Medulla oblongata (tissue), 1 donor: ENCODE data around the gene HTR6.
A peak's percentile ranks its signal among the peaks of the same experiment; 100 is the strongest.
"Not testable (repeated sequence)": the region's sequence is repeated elsewhere in the genome, so short reads cannot be mapped to it uniquely, and the experiment has no call there.

ENCODE experiments used
- DNase-seq: peaks from one replicate; pipeline ENCODE4 v3.0.0-alpha.2; 2015; ENCODE audit errors: extremely low spot score

The HTR6 gene

DNA sequence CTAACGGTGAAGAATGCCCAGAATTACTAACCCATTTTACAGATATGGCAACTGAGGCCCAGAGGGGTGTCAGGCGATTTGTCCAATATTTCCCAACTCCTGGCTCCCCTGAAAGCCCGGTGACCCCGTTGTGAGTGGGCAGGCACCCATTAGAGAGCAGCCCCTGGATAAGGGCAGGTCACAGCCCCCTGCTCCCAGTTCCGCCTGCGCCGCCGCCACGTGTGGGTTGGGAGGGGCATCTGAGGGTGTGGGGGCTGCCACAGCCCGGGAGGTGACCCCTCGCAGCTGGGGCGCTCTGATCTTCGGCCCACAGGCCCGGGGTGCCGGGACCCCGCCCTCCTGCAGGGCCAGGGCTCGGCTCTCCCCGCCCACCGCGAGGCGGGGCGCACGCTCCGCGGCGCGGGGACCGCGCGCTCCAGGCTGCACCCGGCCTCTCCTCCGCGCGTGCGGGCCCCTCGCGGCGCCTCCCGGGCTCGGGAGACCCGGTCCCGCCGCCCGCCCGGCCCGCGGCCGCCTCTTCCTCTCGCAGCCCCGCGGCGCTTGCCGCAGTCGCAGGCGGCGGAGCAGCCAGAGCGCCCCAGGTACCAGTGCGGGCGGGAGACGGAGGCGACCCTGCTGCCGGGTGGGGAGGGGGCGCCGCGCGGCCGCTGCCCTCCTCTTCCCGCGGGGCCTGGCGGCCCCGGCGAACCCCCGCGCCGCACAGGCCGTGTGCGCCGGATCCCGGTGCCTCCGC is at the start of gene HTR6:
Gene HTR6, plus strand, starts transcription at position 423 of the 733 bp plus-strand sequence. CDS start 879 bp downstream, outside the sequence.
- DNase-seq: no peak

DNA sequence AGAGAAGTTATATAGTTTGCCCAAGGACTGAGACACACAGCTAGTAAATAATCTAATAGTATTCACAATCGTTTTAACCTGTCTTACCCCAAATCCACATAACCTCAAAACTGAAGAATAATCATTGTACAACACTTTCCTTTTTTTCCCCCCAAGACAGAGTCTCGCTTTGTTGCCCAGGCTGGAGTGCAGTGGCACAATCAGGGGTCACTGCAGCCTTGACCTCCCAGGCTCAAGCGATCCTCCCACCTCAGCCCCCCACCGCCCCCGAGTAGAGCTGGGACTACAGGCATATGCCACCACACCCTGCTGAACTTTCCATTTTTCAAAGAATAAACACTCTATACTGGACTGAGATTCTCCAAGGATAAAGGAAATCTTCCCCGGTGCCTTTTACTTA is 49.2 kb upstream of the HTR6 start:
- no peak for DNase-seq

DNA sequence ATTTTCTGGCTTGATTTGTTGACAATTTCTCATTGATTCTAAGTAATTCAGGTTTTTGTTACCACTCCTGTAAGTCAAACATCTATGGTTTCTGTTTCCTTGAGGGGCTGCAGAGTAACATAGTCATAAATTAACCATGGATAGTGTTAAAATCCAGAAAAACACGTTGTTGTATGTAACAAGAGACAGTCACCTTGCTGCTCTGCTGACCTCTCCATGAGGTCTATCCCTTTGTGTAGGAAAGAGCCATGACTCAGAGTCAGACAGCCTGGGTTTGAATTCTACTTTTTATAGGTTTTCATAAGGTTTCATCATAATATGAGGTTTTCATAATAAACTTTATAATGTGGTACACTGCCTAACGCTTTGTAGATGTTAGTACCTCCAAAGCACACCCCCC is 48.2 kb upstream of the HTR6 start:
- DNase-seq: no peak

DNA sequence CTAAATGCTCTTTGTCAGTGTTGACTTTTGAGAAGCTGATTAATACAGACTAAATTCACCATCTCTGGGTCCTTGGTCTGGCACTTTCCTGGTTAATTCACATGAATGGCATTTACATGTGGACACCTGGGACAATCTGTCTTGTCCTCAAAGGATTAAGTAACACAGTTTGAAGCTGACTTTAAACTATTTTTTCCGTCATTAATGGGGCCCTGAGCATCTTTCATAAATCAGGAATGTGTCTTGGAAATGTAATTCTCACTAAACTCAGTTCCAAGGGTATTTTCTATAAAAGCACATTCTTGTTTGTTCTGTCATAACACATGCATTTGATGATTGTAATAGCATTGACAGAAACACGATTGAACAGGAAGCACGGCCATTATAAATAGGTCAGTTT is 47.3 kb upstream of the HTR6 start:
- no peak for DNase-seq

DNA sequence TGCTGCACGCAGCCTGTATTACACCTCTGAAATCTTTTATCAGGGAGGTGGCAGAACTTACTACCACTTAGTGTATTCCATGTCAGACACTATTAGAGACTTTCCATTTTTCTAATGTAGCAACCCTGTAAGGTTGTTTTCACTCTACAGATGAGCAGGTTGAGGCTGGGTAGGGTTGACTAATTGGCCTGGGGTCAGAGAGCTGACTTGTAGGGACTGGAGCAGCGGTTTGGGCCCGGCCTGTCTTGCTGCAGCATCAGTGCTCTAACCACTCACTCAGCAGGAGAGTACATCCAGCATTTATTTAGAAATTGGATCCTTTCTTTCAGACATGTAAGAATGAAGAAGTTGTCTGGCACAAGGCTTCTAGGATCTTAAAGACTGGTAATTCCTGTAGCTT is 46.2 kb upstream of the HTR6 start:
- no peak for DNase-seq

DNA sequence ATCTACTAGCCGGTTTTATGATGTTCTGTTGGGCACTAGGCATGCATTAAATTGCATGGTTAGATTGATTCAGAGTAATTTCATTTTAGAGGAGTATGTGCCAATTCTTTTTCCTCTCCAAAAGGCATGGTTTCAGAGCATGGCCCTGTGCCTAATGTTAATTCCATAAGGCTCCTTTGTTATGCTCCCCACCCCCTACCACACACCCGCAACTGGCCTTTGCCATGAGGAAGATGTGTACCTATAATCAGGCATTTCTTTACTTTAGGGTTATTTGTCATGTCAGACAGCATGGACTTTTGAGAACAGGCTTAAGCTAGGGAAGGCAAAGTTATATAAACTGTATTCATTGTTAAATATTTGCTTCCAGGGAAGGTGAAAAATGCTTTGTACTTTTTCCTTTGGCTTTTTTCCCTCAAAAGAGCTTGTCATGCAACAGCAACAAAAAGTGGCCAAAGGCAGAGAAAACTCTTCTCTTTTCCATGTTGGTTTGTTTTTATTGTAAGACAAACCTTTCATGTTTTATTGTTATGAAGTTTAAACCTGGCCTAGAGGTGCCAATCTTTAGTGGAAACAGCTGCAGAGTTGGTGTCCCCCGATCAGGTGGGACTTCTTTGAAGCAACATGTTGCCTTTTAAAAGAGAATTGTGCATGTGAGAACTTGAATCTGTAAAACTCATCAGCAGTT is 44.8 kb upstream of the HTR6 start:
- DNase-seq: no peak

DNA sequence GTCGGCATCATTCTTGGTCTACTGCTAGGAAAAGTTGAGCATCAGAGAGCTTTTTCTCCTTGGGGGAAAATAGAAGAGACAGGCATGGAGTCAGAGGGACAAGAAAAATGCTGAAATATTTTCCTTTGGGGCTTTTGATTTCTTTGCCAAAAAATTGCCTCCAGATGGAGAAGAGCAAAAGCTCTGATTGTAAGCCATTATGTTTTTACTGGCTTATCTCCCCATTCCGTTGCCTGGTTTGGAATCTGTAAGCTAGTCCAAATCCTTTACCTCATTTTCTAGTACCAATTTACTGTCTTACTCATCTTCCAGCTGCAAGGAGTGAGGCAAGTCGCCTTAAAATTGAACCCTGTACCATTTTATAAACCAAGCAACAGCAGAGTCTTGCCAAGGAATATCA is 43.9 kb upstream of the HTR6 start:
- no peak for DNase-seq

DNA sequence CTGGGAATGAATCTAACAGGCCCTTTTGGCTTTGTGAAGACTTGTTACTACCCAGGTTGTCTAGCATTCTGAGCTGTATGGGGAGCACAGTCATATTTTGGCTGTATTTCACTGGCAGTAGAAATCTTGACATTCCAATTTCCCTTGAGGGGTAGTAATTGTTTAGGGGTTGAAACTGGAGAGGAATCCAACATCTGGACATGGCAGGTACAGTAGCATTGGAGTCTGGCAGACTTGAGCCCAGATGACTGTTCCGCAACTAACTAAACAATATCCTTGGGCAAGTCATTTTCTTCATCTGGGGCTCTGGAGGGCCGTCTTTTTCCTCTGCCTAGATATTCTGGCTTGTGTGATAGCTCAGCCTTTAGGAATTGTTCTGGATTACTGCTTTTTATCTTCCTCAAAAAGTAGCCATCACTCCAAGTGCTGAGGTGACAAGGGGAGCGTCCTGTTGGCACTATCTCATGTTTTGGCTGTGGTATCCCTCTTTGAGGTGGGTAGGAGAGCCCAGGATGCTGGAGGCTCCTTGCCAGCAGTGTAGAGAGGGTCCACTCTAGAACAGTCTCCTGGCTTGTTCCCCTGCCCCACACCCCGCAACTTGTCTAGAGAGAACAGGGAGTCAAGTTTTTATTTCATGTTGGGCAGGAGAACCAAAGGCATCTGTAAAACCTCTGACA is 43.3 kb upstream of the HTR6 start:
- no peak for DNase-seq

DNA sequence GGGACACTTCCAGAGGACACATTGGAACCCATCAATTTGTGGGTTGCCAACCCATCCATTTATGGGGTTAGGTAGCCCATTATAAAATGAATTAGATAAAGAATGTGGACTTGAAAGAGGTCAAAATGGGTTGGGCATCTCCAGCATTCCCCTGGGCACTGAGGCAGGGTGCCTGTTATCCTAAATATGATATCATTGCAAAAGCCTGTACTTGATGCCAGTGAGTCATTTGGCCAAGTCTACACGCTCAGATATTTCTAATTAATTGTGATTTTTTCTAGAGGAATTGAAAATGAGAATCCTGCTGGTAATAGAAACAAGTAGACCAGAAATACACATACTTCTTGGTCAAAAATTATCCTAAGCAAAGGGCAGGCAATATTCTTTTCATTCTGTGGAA is 42.5 kb upstream of the HTR6 start:
- no peak for DNase-seq

DNA sequence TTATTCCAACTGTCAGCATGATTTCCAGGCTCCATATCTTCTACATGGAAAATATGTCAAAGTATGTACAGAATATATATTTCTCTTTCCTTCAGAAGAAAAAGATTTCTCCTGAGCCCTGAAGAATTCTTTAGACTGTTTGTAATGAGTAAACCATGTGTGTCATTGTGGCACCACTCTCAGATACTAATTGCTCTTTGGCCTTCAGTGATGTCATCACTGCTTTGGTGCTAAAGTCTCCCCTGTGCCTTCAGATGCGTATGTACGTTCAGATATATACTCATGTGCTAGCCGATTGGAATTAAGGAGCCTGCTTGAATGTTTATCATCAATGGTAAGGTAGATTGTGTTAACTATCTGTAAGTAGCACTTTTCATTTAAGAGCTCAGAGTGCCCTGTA is 41.2 kb upstream of the HTR6 start:
- no peak for DNase-seq

DNA sequence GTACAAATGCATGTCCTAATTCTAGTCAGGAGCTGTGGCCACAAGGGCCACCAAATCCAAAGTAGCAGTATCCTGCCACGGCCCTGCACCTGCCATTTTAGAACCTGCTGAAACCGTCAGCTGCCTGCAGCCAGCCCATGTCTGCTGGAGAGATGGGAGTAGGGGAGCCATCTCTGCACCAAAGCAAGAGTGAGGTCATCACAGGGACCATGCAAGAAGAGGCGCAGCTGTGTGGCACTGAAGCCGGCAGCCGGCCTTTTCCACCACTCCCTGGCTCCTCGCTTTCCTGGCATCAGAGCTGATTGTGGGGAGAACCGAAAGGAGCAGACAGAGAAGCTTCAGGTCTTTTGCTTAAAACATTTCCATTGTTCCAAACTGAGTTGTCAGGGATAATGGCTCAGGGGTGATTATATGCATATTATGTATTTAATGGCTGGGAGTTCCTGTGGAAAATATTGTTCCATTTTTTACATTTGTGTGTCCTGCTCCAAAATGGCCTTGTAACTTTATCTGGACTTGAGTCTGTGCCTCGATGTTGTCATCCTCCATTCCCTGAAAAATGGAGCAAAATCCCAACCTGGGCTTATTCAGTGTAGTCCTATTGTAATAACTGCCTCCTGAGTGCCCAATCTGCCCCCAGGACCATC is 39.3 kb upstream of the HTR6 start:
- DNase-seq: no peak

DNA sequence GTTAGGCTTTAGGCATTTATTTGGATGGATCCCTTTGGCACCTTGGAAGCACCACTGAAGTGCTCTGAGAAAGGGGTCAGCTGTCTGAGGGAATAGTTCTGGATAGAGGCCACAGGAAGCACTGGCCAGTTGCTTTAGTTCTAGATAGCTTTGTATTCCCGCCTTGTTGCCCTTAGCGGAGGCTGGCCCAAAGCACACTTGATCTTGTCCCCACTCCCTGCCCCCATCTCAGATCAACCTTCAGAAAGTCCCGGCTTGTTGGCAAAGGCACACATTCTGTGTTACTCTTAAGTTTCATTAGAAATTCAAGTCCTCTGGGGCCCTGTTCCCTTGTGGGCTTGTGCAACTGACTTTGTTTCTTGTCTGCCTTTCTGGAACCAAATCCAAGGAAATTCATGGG is 35.8 kb upstream of the HTR6 start:
- peak; percentile 53 for DNase-seq

DNA sequence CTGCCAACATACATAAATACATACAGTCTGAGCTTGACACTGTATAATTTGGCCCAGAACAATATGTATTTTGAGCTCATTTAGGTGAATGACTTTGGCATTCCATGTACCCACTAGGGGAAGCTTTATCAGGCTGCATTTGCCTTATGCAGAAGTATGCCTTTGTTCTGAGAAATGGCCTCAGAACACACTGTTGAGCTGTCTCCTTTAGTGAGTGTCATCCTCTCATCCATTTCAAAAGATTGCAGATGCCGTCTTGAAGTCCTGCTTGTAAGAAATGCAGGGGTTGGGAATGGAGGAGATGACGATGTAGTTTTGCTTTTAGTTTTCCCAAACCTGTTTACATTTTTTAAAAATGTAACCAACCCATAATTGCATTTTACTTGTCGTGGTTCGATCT is 35.3 kb upstream of the HTR6 start:
- DNase-seq: no peak

DNA sequence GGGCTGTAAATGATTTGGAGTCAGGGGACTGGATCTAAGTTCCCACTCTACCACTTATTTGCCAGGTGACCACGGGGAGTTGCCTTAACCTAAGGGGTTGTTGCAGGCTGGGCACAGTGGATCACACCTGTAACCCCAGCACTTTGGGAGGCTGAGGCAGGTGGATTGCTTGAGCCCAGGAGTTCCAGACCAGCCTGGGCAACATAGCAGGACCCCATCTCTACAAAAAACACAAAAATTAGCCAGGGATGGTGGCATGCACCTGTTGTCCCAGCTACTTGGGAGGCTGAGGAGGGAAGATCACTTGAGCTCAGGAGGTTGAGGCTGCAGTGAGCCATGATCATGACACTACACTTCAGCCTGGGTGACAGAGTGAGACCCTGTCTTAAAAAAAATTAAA is 34.5 kb upstream of the HTR6 start:
- not testable (repeated sequence) for DNase-seq

DNA sequence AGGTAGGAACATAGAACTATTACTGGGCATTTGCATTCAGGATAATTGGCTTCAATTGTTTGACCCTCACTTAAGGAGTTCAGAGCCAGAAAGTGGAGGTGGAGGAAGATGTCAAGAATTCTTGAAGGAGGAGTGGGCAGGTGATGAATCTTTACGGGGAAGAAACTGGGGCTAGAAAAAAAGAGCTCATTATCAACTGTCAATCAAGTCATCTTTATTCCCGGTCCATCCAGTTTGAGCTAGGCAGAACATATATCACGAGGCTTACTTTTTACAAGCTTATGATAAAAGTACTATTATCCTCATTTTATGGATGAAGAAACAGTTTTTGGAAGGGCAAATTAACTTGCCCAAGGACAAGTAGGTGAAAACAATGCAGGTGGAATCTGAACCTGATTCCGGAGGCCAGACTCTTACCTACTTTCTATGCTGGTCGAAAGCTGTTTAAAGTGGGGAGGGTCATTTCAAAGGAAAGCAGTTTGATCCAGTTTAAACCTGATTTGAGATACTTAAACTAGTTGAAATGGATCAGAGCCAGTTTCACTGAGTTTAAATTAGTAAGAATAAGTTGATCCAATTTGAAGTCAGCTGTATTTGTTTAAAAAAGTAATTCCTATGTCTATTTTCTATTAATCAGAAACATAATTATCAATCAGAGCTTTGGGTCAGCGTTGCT is 33.8 kb upstream of the HTR6 start:
- no peak for DNase-seq

DNA sequence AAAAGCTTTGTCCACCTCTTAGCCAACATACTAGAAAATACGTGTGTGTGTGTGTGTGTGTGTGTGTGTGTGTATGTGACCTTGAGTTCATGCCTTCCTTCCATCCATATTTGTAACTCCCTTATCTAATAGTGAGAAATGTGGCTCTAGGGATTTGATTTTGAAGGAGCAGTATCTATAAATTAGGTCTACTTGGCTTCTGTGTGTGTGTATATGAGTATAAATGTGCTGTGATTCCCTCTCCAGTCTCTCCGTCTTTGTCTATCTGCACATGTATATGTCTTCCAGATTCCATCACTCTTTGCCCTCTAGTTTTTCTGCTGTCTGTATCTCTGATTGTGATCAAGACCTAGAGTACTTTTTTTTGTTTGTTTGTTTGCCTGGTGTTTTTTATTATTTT is 32.5 kb upstream of the HTR6 start:
- DNase-seq: no peak

DNA sequence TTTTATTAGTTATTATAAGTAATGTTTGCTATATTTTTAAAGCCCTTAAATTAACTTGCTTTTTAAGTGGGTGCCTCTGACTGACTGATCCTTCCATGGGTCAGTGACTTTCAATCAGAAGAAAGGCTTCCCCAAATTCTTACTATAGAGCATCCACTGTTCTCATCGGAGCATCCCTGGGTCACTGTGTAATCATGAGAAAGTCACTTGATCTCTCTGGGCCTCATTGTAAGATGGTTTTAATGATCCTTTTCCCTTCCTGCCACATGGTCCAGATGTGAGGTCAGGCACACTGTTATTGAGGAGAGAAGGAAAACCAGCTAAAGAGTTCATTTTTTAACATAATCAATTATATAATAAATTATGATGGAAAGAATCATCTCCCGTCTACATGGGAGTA is 31.6 kb upstream of the HTR6 start:
- no peak for DNase-seq

DNA sequence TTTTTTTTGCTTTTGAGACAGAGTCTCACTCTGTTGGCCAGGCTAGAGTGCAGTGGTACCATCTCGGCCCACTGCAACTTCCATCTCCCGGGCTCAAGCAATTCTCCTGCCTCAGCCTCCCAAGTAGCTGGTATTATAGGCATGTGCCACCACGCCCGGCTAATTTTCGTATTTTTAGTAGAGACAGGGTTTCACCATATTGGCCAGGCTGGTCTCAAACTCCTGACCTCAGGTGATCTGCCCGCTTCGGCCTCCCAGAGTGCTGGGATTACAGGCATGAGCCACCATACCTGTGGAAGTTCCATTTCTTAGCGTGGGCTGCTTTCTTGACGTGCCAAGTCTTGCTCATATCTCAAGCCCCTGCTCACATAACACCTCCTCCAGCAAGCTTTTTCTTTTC is 29.6 kb upstream of the HTR6 start:
- DNase-seq: not testable (repeated sequence)

DNA sequence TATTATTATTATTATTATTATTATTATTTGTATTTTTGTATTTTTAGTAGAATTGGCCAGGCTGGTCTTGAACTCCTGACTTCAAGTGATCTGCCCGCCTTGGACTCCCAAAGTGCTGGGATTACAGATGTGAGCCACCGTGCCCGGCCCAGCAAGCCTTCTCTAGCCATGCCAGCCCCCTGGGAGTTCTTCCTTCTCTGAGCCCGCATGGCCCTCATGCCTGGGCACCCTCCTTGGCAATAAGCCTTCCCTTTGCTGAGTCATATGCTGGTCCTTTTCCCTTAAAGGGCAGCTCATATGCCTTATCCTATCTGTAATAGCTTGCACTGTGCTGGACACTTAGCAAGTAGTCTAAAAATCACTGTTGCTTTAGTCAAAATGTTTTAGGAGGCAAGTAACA is 29.0 kb upstream of the HTR6 start:
- DNase-seq: no peak

DNA sequence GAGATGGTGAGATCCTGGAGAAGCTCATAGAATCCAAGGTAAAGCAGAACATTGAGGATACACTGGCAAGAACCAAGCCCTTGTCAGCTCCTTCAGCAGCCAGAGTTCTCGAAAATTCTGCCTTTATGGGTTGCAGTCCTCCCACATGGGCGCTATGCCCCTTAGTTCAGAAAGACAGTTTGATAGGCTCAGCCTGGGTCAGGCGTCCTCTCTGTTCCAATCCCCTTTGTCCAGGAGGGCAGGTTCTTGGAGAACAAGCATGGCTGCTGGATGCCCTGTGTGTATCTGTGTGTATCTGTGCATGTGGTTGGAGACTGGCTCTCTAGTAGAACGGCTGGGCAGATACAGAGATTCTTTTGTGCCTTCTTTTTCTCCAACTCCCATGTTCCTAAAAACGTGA is 28.6 kb upstream of the HTR6 start:
- DNase-seq: no peak

DNA sequence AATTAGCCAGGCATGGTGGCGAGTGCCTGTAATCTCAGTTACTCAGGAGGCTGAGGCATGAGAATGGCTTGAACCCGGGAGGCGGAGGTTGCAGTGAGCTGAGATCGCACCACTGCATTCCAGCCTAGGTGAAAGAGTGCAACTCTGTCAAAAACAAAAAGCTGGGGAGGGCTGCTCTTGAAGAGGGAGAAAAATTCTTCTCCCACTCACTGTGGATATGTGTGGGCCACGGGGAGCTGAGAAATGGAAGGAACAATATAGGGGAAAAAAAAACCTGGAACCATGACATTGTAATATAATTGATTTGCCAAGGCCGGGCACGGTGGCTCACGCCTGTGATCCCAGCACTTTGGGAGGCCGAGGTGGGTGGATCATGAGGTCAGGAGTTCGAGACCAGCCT is 27.9 kb upstream of the HTR6 start:
- not testable (repeated sequence) for DNase-seq

DNA sequence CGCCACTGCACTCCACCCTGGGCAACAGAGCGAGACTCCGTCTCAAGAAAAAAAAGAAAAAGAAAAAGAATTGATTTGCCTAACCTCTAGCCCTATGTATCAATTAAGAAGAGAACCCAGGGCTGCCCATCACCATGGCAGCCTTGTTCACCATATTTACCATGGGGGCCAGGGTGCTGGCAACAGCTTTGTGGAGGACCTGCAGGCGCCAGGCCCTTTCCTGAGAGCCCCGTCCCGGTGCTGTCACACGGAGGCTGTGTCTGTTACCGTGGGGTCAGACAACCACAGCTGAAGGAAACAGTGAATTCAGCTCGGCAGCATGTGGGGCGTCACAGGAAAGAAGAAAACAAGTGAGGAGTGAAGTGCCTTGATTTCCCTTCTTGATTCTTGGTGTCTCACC is 27.1 kb upstream of the HTR6 start:
- no peak for DNase-seq
